ENCODE data around the gene SUMO2.
"Not testable (repeated sequence)": the region's sequence is repeated elsewhere in the genome, so short reads cannot be mapped to it uniquely, and the experiment has no call there.

The SUMO2 gene

GRCh38 chr17:75181608-75182318 lies 996 bp downstream of the SUMO2 start:
- peak; percentile 26 to 56 for DNase-seq

GRCh38 chr17:75181110-75181509 lies 1.6 kb downstream of the SUMO2 start:
- DNase-seq: no peak

DNA sequence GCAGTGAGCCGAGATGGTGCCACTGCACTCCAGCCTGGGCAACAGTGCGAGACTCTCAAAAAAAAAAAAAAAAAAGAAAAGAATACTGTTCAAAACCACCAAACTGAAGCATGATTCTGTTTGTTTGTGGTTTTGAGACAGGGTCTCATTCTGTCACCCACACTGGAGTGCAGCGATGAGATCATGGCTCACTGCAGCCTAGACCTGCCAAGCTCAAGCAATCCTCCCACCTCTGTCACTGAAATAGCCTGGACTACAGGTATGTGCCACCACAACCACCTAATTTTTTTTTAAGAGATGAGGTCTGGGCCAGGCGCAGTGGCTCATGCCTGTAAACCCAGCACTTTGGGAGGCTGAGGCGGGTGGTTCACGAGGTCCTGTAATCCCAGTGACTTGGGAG lies 4.3 kb downstream of the SUMO2 start:
- no peak for DNase-seq

DNA sequence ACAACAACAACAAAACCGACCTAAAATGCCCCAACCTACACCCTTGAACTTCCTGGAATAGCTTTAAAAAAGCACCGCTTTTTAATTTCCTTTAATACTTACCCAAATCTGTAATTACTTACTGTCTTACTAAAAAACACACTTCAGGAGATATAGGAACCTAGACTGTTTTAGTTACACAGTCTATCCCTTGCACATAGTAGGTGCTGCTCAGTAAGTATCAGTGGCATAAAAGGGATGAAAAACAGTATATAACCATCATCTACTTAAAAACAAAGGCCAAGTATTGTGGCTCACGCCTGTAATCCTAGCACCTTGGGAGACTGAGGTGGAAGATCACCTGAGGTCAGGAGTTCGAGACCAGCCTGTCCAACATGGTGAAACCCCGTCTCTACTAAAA lies 6.1 kb downstream of the SUMO2 start:
- DNase-seq: no peak

DNA sequence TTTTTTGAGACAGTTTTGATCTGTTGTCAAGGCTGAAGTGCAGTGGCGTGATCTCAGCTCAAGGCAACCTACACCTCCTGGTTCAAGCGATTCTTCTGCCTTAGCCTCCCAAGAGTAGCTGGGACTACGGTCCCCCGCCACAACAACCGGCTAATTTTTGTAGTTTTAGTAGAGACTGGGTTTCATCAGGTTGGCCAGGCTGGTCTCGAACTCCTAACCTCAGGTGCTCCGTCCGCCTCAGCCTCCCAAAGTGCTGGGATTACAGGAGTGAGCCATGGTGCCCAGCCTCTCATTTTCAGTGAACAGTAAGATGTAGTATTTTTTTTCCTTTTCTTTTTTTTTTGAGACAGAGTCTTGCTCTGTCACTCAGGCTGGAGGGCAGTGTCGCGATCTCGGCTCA lies 7.8 kb downstream of the SUMO2 start:
- DNase-seq: no peak

DNA sequence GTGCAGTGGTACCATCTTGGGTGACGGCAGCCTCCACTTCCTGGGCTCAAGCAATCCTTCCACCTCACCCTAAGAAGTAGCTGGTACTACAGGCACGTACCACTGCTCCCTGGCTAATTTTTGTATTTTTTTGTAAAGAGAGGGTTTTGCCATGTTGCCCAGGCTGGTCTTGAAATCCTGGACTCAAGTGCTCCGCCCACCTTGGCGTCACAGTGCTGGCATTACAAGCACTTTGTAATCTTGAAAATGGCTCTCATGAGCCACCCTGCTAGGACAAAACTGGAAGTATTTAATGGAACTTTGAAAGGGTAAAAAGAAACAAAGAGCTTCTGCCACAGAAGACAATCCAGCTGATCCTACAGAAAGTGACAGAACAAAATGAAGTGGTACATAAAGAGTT lies 9.2 kb downstream of the SUMO2 start:
- DNase-seq: no peak

GRCh38 chr17:75168998-75169397 lies 13.8 kb downstream of the SUMO2 start:
- no peak for DNase-seq

DNA sequence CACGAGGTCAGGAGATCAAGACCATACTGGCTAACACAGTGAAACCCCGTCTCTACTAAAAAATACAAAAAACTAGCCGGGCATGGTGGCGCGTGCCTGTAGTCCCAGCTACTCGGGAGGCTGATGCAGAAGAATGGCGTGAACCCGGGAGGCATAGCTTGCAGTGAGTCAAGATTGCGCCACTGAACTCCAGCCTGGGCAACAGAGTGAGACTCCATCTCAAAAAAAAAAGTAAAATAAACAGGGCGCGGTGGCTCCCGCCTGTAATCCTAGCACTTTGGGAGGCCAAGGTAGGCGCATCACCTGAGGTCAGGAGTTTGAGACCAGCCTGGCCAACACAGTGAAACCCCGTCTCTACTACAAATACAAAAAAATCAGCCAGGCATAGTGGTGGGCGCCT lies 18.2 kb downstream of the SUMO2 start:
- not testable (repeated sequence) for DNase-seq

- no peak for DNase-seq
Observed at GRCh38 chr17:75163074-75163473, 19.7 kb downstream of the SUMO2 start.

- no peak for DNase-seq
Observed at GRCh38 chr17:75160211-75160610, 22.5 kb downstream of the SUMO2 start.

GRCh38 chr17:75159196-75160031 lies 23.3 kb downstream of the SUMO2 start:
- no peak for DNase-seq

GRCh38 chr17:75158480-75158879 lies 24.3 kb downstream of the SUMO2 start:
- not testable (repeated sequence) for DNase-seq

DNA sequence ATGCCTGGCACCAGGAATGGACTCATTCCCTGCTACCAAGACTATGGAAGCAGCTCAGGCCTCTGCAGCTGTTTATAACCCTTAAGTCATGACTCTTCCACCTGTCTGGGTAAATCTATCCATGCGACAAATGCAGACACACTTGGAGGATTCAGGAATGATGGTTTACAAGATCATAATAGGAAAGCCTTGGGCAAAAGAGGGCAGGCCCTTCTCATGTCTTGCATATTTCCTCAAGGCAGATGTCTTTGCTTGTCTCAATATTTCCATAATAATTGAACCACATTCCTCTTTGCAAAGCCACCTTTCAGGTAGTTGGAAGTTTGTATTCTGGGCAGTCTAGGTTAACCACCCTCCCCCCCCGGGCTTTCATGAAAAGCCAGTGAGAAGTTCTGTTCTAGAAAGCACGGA lies 27.6 kb downstream of the SUMO2 start:
- DNase-seq: no peak

GRCh38 chr17:75154195-75155106 lies 28.3 kb downstream of the SUMO2 start, which contains the start of gene JPT1:
Gene JPT1 (minus strand): TSS chr17:75154512. CDS start chr17:75154397, 115 bp downstream.
- peak; percentile 99 for DNase-seq

DNA sequence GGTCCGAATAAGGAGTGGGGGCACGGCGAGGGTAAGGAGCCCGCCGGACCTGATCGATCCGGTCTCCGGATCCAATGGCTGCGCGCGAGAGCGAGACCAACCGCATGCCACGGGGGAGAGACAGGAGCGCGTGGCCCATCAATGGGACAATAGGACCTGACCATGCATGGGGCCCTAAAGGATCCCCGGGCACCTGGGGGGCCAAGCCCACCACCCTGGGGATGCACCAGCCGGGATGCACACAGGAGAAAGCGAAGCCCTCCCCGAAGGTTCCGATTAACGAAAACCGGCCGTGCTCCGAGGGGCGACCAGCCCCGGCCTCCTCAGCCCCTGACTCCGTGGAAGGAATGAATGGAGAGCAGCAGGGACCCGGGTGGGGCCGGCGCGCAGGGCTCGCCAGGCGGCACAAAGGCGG lies 29.0 kb downstream of the SUMO2 start:
- DNase-seq: no peak

- peak in 1 of 2 donors; percentile 7 for DNase-seq
Observed at GRCh38 chr17:75152922-75153779, 29.6 kb downstream of the SUMO2 start.

GRCh38 chr17:75152523-75152921 lies 30.2 kb downstream of the SUMO2 start:
- no peak for DNase-seq

- DNase-seq: peak in 1 of 2 donors; percentile 28
Observed at GRCh38 chr17:75151930-75152329, 30.8 kb downstream of the SUMO2 start.

DNA sequence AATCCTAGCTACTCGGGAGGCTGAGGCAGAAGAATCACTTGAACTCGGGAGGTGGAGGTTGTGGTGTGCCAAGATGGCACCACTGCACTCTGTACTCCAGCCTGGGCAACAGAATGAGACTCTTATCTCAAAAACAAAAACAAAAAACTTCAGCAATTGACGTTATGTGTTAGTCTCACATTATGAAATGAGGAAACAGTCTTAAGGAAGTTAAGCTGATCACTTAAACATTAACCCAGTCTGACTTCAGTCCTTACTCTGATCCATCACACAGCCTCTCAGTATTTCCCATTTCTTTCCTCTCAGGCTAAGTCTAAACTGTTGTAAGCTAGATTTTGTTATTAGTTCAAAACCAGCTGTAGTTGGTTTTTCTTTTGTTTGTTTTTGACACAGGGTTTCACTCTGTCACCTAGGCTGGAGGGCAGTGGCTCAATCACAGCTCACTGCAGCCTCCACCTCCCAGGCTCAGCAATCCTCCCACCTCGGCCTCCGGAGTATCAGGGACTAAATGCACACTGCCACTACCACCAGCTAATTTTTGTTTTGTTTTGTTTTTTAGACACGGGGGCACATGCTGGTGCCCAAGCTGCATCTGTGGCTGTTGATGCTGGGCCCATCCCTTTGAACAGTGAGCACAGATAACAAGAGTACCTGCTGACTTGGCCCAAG lies 34.7 kb downstream of the SUMO2 start:
- DNase-seq: no peak

- no peak for DNase-seq
Observed at GRCh38 chr17:75146592-75146991, 36.2 kb downstream of the SUMO2 start.

- no peak for DNase-seq
Observed at GRCh38 chr17:75144816-75145512, 37.8 kb downstream of the SUMO2 start.

Measured in CD4-positive, alpha-beta T cell treated with Interleukin-1 beta for 1 hour (primary cell).